Measurements from ENCODE around the gene FGF2. TPM values are rescaled to one million over a fixed set of nuclear protein-coding genes. Genes with fewer than 3 reads are reported as not detected.
"Not testable (repeated sequence)": the region's sequence is repeated elsewhere in the genome, so short reads cannot be mapped to it uniquely, and the experiment has no call there.

FGF2 gene
- total RNA-seq, 1 experiment from 2014 or later, result 115 TPM

DNA sequence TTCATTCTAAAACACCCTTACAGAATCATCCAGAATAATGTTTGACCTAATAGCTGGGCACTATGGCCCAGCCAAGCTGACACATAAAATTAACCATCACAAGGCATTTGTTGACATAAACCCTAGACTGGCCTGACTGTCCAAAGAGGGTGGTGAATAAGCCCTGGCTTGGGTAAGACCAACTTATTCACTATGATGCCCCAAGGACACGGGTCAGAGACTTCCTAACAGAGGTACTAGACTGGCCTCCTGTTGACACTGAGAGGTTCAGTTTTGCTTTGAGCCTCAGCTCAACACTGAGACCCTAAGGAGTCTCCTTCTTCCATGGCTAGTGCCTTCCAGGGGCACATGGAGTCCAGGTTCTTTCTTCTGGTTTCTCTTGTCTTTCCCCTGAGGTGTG, 21.3 kb downstream of the FGF2 start (continued):
- TF ChIP-seq ATF3 (CRISPR knock-in tag; conservative IDR thresholded peaks at IDR 0.05) (no peak), ETV6 (CRISPR knock-in tag; IDR thresholded peaks at IDR 0.05) (no peak)

DNA sequence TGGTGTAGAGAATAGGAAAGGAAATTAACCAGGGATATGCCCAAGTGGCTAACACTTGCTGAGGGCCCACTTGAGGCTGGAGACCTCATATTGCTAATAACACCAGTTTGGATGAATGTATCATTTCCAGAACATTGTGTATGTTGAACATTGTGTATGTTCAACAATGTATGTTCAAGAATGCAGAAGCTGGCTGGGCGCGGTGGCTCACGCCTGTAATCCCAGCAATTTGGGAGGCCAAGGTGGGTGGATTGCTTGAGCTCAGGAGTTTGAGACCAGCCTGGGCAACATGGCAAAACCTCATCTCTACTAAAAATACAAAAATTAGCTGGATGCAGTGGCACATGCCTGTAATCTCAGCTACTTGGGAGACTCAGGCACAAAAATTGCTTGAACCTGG, 23.2 kb downstream of the FGF2 start:
- H3K36me3 Mint-ChIP-seq, result peaks cover 39% of the 10 kb centered on the region
- H3K4me3 Mint-ChIP-seq; ATAC-seq; H3K27me3 Mint-ChIP-seq (ENCODE audit: low read depth); CTCF ChIA-PET; DNase-seq (ENCODE audit: low spot score): not testable (repeated sequence)
- H3K4me1 Mint-ChIP-seq, result peaks cover 94% of the 10 kb centered on the region
- H3K9me3 Mint-ChIP-seq, result peaks cover 22% of the 10 kb centered on the region
- POLR2A ChIA-PET, result interaction anchor here (1.7 kb wide), 1 partner anchor 10 kb away, joined by 3 read pairs; no protein-coding TSS in a partner anchor
- peak overlapping the region; percentile 71 for H3K27ac Mint-ChIP-seq

- peaks cover 22% of the 10 kb centered on the region for H3K9me3 Mint-ChIP-seq
- H3K27ac Mint-ChIP-seq, result peak overlapping the region; percentile 57; the same call in 1 of the 2 replicates
- H3K27me3 Mint-ChIP-seq (ENCODE audit: low read depth), result no peaks in the 10 kb centered on the region
- ChIA-PET CTCF (interaction anchor here (0.6 to 1.6 kb wide), 3 partner anchors 94 to 249 kb away, joined by 3 to 5 read pairs (median 3); no protein-coding TSS in a partner anchor), POLR2A (no interaction called here)
- TF ChIP-seq, protein P1, sequence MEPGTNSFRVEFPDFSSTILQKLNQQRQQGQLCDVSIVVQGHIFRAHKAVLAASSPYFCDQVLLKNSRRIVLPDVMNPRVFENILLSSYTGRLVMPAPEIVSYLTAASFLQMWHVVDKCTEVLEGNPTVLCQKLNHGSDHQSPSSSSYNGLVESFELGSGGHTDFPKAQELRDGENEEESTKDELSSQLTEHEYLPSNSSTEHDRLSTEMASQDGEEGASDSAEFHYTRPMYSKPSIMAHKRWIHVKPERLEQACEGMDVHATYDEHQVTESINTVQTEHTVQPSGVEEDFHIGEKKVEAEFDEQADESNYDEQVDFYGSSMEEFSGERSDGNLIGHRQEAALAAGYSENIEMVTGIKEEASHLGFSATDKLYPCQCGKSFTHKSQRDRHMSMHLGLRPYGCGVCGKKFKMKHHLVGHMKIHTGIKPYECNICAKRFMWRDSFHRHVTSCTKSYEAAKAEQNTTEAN (CRISPR knock-in tag; IDR thresholded peaks at IDR 0.05), result no peak
- TF ChIP-seq ELF4 (CRISPR knock-in tag; IDR thresholded peaks at IDR 0.05; ENCODE audit: low read depth) (no peak), ZNF121 (CRISPR knock-in tag; IDR thresholded peaks at IDR 0.05) (no peak), ATF3 (CRISPR knock-in tag; conservative IDR thresholded peaks at IDR 0.05) (no peak), SP1 (CRISPR knock-in tag; conservative IDR thresholded peaks at IDR 0.05) (no peak), NR1H2 (CRISPR knock-in tag; IDR thresholded peaks at IDR 0.05) (no peak), JUN (CRISPR knock-in tag; IDR thresholded peaks at IDR 0.05) (no peak), ESRRA (CRISPR knock-in tag; IDR thresholded peaks at IDR 0.05; ENCODE audit: borderline replicate concordance) (no peak), GRHL2 (CRISPR knock-in tag; IDR thresholded peaks at IDR 0.05; ENCODE audit: insufficient replicate concordance, severe bottlenecking) (no peak), ZNF512 (CRISPR knock-in tag; IDR thresholded peaks at IDR 0.05; ENCODE audit: borderline replicate concordance) (no peak), ZNF396 (CRISPR knock-in tag; IDR thresholded peaks at IDR 0.05; ENCODE audit: borderline replicate concordance) (no peak)
- TF ChIP-seq, protein P2, sequence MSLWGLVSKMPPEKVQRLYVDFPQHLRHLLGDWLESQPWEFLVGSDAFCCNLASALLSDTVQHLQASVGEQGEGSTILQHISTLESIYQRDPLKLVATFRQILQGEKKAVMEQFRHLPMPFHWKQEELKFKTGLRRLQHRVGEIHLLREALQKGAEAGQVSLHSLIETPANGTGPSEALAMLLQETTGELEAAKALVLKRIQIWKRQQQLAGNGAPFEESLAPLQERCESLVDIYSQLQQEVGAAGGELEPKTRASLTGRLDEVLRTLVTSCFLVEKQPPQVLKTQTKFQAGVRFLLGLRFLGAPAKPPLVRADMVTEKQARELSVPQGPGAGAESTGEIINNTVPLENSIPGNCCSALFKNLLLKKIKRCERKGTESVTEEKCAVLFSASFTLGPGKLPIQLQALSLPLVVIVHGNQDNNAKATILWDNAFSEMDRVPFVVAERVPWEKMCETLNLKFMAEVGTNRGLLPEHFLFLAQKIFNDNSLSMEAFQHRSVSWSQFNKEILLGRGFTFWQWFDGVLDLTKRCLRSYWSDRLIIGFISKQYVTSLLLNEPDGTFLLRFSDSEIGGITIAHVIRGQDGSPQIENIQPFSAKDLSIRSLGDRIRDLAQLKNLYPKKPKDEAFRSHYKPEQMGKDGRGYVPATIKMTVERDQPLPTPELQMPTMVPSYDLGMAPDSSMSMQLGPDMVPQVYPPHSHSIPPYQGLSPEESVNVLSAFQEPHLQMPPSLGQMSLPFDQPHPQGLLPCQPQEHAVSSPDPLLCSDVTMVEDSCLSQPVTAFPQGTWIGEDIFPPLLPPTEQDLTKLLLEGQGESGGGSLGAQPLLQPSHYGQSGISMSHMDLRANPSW (CRISPR knock-in tag; conservative IDR thresholded peaks at IDR 0.05; ENCODE audit: low read depth), result no peak
- TF ChIP-seq, protein P3, sequence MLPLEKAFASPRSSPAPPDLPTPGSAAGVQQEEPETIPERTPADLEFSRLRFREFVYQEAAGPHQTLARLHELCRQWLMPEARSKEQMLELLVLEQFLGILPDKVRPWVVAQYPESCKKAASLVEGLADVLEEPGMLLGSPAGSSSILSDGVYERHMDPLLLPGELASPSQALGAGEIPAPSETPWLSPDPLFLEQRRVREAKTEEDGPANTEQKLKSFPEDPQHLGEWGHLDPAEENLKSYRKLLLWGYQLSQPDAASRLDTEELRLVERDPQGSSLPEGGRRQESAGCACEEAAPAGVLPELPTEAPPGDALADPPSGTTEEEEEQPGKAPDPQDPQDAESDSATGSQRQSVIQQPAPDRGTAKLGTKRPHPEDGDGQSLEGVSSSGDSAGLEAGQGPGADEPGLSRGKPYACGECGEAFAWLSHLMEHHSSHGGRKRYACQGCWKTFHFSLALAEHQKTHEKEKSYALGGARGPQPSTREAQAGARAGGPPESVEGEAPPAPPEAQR (CRISPR knock-in tag; IDR thresholded peaks at IDR 0.05), result no peak
- peaks cover 34% of the 10 kb centered on the region for H3K36me3 Mint-ChIP-seq
- no peak for DNase-seq (ENCODE audit: low spot score)
- no peak overlapping the region for H3K4me3 Mint-ChIP-seq
- ATAC-seq, result no peak
- peaks cover 91% of the 10 kb centered on the region for H3K4me1 Mint-ChIP-seq
Measured at GRCh38 chr4:122851568-122851967, 24.9 kb downstream of the FGF2 start.
